Colonic mucosa (tissue), 4 donors: ENCODE results near the gene NKX6-1. TPM values are rescaled to one million over a fixed set of nuclear protein-coding genes. Genes with fewer than 3 reads are reported as not detected.

ENCODE experiments used
- DNase-seq: peaks from one replicate; pipeline ENCODE4 v3.0.0-alpha.2; 2020
- H3K27ac ChIP-seq: fragments of 200-600 bp; one replicate; pipeline ENCODE4 v1.8.0; 2021
- H3K27me3 ChIP-seq: fragments of 200-600 bp; one replicate; pipeline ENCODE4 v1.8.0; 2021
- H3K36me3 ChIP-seq: fragments of 200-600 bp; one replicate; pipeline ENCODE4 v1.8.0; 2021
- H3K4me1 ChIP-seq: fragments of 200-600 bp; one replicate; pipeline ENCODE4 v1.8.0; 2021; ENCODE audit warnings: mild to moderate bottlenecking
- H3K4me3 ChIP-seq: fragments of 200-600 bp; one replicate; pipeline ENCODE4 v1.8.0; 2021
- H3K9ac ChIP-seq, 2 donors: one replicate each; pipeline ENCODE4 v1.7.0; 2013; ENCODE audit warnings: control low read depth in 2 of 2, low read depth in 2 of 2, low read length in 2 of 2
- H3K9me3 ChIP-seq: fragments of 200-600 bp; one replicate; pipeline ENCODE4 v1.8.0; 2021
- intact Hi-C: fragments of 100-400 bp; cut with DNase I; formaldehyde crosslinking; loops from one replicate; pipeline ENCODE4 v1.14.1; 2022
- total RNA-seq, 2 donors: library from RNA; stranded (reverse); fragmentation: NEBNext Ultra II Directional in 1 of 2; extraction: Animal tissue kit (Norgen Biotek cat#: 25700) in 1 of 2; gene quantifications; one replicate each; pipeline ENCODE4 v1.2.1, GENCODE V29; 2021
- TF ChIP-seq, protein P1 (sequence below): fragments of 200-600 bp; IDR thresholded peaks from one replicate; pipeline ENCODE4 v1.8.0; 2022; ENCODE audit warnings: antibody characterized with exemption, mild to moderate bottlenecking
- donor health status: healthy.
- donor health status: DM: no; HTN: no; CAD: no.
- donor health status: DM: no; HTN: no; CAD: no.

The NKX6-1 gene
- not detected for total RNA-seq

DNA sequence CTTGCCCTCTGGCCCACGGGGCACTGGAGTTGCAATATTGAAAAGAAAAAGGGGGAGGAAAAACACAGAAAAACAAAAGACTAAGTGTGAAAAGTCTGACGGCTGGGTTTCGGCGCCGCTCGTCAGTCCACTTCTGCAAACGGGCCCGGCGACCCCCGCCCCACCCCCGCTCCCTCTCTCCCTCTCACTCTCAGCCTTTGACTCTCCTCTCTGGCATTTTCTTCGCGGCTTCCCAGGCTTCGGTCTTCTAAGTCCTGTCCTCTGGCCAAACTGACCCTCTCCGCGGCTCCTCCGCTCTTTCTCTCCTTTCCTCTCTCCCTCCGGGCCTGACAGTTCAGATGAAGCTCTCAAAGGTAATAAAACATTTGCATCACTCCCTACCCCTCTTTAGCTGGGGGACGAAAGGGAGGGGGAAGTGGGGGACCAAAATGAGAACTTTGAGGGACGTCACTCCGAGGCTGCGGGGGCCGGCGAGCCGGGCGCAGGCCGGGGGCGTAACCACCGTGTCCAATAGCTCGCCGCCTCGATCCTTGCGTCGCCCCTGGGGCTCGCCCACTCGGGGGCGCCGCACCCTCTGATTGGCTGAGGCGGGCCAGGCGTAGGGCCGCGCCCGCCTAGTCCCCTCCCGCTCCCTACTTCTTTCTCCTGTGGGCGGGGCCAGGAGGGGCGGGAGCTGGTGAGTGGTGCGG lies at the start of gene NKX6-1:
Gene NKX6-1 (minus strand): TSS at position 358 of the 689 bp plus-strand sequence. CDS start 1,064 bp downstream, outside the sequence.
- Histone ChIP-seq H3K4me1 (peaks cover 20% of the 10 kb centered on the region), H3K27ac (no peak within 1 kb of the TSS), H3K9me3 (no peaks in the 10 kb centered on the region), H3K9ac (no peak within 1 kb of the TSS), H3K4me3 (peak within 1 kb of the TSS; percentile 27), H3K36me3 (no peaks in the 10 kb centered on the region), H3K27me3 (peaks cover 98% of the 10 kb centered on the region)
- DNase-seq: peak; percentile 64
- intact Hi-C loops: no loop called here
- TF ChIP-seq, protein P1, sequence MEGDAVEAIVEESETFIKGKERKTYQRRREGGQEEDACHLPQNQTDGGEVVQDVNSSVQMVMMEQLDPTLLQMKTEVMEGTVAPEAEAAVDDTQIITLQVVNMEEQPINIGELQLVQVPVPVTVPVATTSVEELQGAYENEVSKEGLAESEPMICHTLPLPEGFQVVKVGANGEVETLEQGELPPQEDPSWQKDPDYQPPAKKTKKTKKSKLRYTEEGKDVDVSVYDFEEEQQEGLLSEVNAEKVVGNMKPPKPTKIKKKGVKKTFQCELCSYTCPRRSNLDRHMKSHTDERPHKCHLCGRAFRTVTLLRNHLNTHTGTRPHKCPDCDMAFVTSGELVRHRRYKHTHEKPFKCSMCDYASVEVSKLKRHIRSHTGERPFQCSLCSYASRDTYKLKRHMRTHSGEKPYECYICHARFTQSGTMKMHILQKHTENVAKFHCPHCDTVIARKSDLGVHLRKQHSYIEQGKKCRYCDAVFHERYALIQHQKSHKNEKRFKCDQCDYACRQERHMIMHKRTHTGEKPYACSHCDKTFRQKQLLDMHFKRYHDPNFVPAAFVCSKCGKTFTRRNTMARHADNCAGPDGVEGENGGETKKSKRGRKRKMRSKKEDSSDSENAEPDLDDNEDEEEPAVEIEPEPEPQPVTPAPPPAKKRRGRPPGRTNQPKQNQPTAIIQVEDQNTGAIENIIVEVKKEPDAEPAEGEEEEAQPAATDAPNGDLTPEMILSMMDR: no peak

DNA sequence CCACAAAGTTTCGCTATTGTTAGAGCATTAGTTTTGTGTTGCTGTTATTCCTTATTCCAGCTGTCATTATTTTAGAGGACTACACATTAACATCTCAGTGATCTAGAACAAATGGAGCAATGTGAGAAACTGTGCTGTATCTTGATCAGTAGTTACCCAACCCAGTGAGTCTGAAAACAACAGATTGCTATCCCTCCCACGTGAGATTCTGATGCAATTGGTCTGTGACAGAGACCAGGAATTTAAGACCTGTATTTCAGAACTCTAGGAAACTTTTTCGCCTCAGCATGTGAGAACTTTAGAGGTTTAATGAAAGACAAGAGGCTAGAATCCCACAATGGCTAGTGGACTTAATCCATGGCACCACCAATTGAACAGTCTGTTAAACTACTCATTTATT lies 48.1 kb upstream of the NKX6-1 start:
- Histone ChIP-seq H3K9me3 (no peaks in the 10 kb centered on the region), H3K4me1 (no peaks in the 10 kb centered on the region), H3K4me3 (no peak overlapping the region), H3K9ac (no peak overlapping the region), H3K27me3 (no peaks in the 10 kb centered on the region), H3K27ac (no peak overlapping the region), H3K36me3 (no peaks in the 10 kb centered on the region)
- intact Hi-C loops: no loop called here
- TF ChIP-seq, protein P1: no peak
- no peak for DNase-seq

DNA sequence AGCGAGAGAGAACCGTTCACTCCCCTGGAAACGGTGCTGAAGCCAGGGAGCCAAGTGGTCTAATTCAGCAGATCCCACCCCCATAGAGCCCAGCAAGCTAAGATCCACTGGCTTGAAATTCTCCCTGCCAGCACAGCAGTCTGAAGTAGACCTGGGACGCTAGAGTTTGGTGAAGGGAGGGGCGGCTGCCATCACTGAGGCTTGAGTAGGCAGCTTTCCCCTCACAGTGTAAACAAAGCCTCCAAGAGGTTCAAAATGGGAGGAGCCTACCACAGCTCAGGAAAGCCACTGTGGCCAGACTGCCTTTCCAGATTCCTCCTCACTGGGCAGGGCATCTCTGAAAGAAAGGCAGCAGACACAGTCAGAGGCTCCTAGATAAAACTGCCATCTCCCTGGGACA lies 46.0 kb upstream of the NKX6-1 start:
- Histone ChIP-seq H3K4me1 (no peaks in the 10 kb centered on the region), H3K36me3 (no peaks in the 10 kb centered on the region), H3K27me3 (no peaks in the 10 kb centered on the region), H3K4me3 (no peak overlapping the region), H3K27ac (no peak overlapping the region), H3K9ac (no peak overlapping the region), H3K9me3 (no peaks in the 10 kb centered on the region)
- intact Hi-C loops: no loop called here
- no peak for DNase-seq
- TF ChIP-seq, protein P1: no peak

DNA sequence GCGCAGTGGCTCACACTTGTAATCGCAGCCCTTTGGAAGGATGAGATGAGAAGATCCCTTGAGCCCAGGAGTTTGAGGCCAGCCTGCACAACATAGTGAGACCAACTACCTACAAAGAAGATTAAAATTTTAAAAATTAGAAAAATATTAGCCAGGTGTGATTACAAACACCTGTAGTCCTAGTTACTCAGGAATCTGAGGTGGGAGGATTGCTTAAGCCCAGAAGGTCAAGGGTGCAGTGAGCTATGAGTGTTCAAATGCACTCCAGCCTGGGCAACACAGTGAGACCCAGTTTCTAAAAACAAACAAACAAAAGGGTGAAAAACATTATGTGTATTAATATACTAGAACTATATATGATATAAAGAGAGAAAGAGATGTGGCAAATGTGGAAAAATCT lies 36.8 kb upstream of the NKX6-1 start:
- no peaks in the 10 kb centered on the region for H3K4me1 ChIP-seq
- H3K27ac ChIP-seq: no peak overlapping the region
- DNase-seq: no peak
- H3K27me3 ChIP-seq: no peaks in the 10 kb centered on the region
- intact Hi-C loops: no loop called here
- TF ChIP-seq, protein P1: no peak
- H3K9me3 ChIP-seq: no peaks in the 10 kb centered on the region
- H3K36me3 ChIP-seq: no peaks in the 10 kb centered on the region
- no peak overlapping the region for H3K9ac ChIP-seq
- H3K4me3 ChIP-seq: no peak overlapping the region

DNA sequence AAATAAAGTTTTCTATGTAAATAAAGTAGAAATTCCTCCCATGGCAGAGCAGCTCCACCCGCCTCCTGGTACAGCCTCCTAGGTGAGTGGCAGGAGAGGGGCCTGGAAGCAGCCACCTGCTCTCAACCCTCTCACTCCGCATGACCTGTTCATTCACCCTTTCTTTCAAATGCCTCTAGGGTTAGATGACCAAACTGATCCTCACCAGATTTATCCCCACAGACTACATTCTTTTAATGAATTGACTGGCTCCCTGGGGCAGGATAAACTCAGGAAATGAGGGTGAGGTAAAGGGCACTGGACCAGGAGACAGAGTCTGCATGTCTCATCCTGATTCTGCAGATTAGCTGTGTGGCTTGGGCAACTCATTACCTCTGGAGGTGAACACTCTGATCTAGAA lies 32.6 kb upstream of the NKX6-1 start:
- H3K9ac ChIP-seq: no peak overlapping the region
- H3K4me1 ChIP-seq: no peaks in the 10 kb centered on the region
- H3K4me3 ChIP-seq: no peak overlapping the region
- H3K27ac ChIP-seq: no peak overlapping the region
- no peaks in the 10 kb centered on the region for H3K9me3 ChIP-seq
- H3K27me3 ChIP-seq: no peaks in the 10 kb centered on the region
- DNase-seq: no peak
- no peaks in the 10 kb centered on the region for H3K36me3 ChIP-seq
- TF ChIP-seq, protein P1: no peak
- intact Hi-C loops: no loop called here
